Adrenal gland (tissue), 5 donors: Measurements from ENCODE around the gene MTMR11.

Source experiments
- POLR2A ChIP-seq, 2 donors: fragments of 450-650 bp; IDR thresholded peaks; one replicate each; pipeline ENCODE4 v1.6.1; 2017; ENCODE audit warnings: antibody characterized with exemption in 2 of 2, mild to moderate bottlenecking in 2 of 2, moderate library complexity in 1 of 2
- TF ChIP-seq, protein P1 (sequence below), 6 experiments: fragments of 450-650 bp in 4 of 6; fragments of 200-600 bp in 2 of 6; sonication (generic) in 1 of 6; IDR thresholded peaks; 1 replicate in 5 of 6; 2 replicates in 1 of 6; pipeline versions ENCODE4 v1.5.1 to v1.8.0; 2016 to 2021; ENCODE audit warnings: antibody characterized with exemption in 6 of 6, mild to moderate bottlenecking in 2 of 6, moderate library complexity in 1 of 6
- donor health status: DM: no; HTN: no; CAD: no.

DNA sequence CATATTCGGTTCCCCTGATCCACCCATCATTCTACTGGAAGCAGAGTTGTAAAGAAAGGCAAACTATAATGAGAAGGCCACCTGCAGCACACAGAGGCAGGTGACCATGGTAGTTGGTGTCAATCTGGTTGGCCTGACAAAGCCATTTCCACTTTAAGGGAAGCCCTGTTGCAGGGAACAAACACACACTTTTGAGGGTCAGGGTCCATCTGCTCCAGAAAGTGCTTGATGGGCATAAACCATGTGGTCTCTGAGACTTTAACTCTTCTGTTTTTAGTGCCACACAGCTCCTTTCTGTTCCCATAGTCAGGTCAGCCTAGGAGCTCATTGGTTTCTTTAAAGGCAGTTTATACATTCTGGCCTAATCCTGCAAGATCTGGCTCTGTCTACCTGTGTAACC lies 54.8 kb downstream of the MTMR11 start:
- TF ChIP-seq, protein P1, sequence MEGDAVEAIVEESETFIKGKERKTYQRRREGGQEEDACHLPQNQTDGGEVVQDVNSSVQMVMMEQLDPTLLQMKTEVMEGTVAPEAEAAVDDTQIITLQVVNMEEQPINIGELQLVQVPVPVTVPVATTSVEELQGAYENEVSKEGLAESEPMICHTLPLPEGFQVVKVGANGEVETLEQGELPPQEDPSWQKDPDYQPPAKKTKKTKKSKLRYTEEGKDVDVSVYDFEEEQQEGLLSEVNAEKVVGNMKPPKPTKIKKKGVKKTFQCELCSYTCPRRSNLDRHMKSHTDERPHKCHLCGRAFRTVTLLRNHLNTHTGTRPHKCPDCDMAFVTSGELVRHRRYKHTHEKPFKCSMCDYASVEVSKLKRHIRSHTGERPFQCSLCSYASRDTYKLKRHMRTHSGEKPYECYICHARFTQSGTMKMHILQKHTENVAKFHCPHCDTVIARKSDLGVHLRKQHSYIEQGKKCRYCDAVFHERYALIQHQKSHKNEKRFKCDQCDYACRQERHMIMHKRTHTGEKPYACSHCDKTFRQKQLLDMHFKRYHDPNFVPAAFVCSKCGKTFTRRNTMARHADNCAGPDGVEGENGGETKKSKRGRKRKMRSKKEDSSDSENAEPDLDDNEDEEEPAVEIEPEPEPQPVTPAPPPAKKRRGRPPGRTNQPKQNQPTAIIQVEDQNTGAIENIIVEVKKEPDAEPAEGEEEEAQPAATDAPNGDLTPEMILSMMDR (IDR thresholded peaks at IDR 0.05) = no peak
- no peak for TF ChIP-seq POLR2A (IDR thresholded peaks at IDR 0.05)
